PC-9 (cell line): ENCODE results near the gene GPR68. TPM values are rescaled to one million over a fixed set of nuclear protein-coding genes. Genes with fewer than 3 reads are reported as not detected.

Source experiments
- BruUV-seq: library from RNA; stranded (reverse); fragments of 400-500 nt; replicated peaks from 2 replicates; lab custom pipeline; 2021; lab: Mats Ljungman, UMichigan
- CTCF ChIA-PET: fragments of 300-600 bp; sonication (Branson Sonifier 250); formaldehyde crosslinking; loops from one replicate; lab custom pipeline; 2022; ENCODE audit warnings: antibody characterized with exemption; lab: Charles Lee
- POLR2A ChIA-PET: fragments of 300-600 bp; sonication (Branson Sonifier 250); formaldehyde crosslinking; loops from one replicate; lab custom pipeline; 2022; ENCODE audit warnings: antibody characterized with exemption; ENCODE audit not compliant: unreplicated experiment; lab: Charles Lee
- DNase-seq, 2 experiments: peaks; one replicate each; pipeline versions ENCODE4 v3.0.0 to v3.0.0-alpha.2; 2015 to 2022; ENCODE audit warnings: mixed read lengths in 1 of 2
- H2AFZ ChIP-seq: fragments of 200-600 bp; sonication (generic); 2 replicates; pipeline ENCODE4 v1.8.1; 2017; ENCODE audit warnings: antibody characterized with exemption
- H3F3A ChIP-seq: fragments of 200-600 bp; sonication (generic); 2 replicates; pipeline ENCODE4 v1.8.1; 2017; ENCODE audit warnings: antibody characterized with exemption, mild to moderate bottlenecking, low read depth; ENCODE audit not compliant: insufficient read depth
- H3K27ac ChIP-seq: fragments of 200-600 bp; sonication (generic); 2 replicates; pipeline ENCODE4 v1.6.1; 2016; ENCODE audit warnings: mixed run types
- H3K27me3 ChIP-seq: fragments of 200-600 bp; sonication (generic); 2 replicates; pipeline ENCODE4 v1.6.1; 2016; ENCODE audit warnings: low read depth, mixed run types; ENCODE audit not compliant: insufficient read depth
- H3K36me3 ChIP-seq: fragments of 200-600 bp; sonication (generic); 2 replicates; pipeline ENCODE4 v1.6.1; 2016; ENCODE audit warnings: low read depth, mixed run types
- H3K4me1 ChIP-seq: fragments of 200-600 bp; sonication (generic); replicated peaks from 2 replicates; pipeline ENCODE4 v1.6.1; 2016; ENCODE audit warnings: mixed run types; ENCODE audit not compliant: insufficient read depth
- H3K4me2 ChIP-seq: fragments of 200-600 bp; sonication (generic); 2 replicates; pipeline ENCODE4 v1.6.1; 2017; ENCODE audit warnings: mixed run types
- H3K4me3 ChIP-seq: fragments of 200-600 bp; sonication (generic); 2 replicates; pipeline ENCODE4 v1.6.1; 2016; ENCODE audit warnings: mixed run types
- H3K79me2 ChIP-seq: fragments of 200-600 bp; sonication (generic); 2 replicates; pipeline ENCODE4 v1.6.1; 2017; ENCODE audit warnings: low read depth, mixed run types
- H3K9me2 ChIP-seq: fragments of 200-600 bp; sonication (generic); 2 replicates; pipeline ENCODE4 v1.8.1; 2017; ENCODE audit warnings: mild to moderate bottlenecking; ENCODE audit not compliant: insufficient read depth
- H3K9me3 ChIP-seq: fragments of 200-600 bp; sonication (generic); 2 replicates; pipeline ENCODE4 v1.8.1; 2016; ENCODE audit warnings: low read depth; ENCODE audit not compliant: insufficient read depth
- H4K20me1 ChIP-seq: fragments of 200-600 bp; sonication (generic); 2 replicates; pipeline ENCODE4 v1.8.1; 2017; ENCODE audit not compliant: insufficient read depth
- CTCF ChIP-seq: fragments of 200-600 bp; sonication (generic); conservative IDR thresholded peaks from 2 replicates; pipeline ENCODE4 v1.6.1; 2017; ENCODE audit warnings: mixed run types, antibody characterized with exemption, mild to moderate bottlenecking, moderate library complexity
- EZH2 ChIP-seq: fragments of 200-600 bp; sonication (generic); IDR thresholded peaks from 2 replicates; pipeline ENCODE4 v1.8.0; 2017; ENCODE audit warnings: antibody characterized with exemption, low read depth
- intact Hi-C: fragments of 100-400 bp; cut with micrococcal nuclease; formaldehyde crosslinking; loops from one replicate; pipeline ENCODE4 v1.10.0; 2022; ENCODE audit not compliant: unreplicated experiment
- total RNA-seq: library from RNA; stranded (reverse); gene quantifications from 2 replicates; pipeline ENCODE4 v1.2.3, GENCODE V29; 2021

The GPR68 gene
- total RNA-seq, 1 experiment from 2014 or later = not detected

- no peak overlapping the region for H3K4me2 ChIP-seq
- no peaks in the 10 kb centered on the region for H3F3A ChIP-seq
- intact Hi-C loops = no loop called here
- TF ChIP-seq EZH2 = no peak
- TF ChIP-seq CTCF = no peak
- H3K79me2 ChIP-seq = no peaks in the 10 kb centered on the region
- H3K27ac ChIP-seq = no peak overlapping the region
- no peaks in the 10 kb centered on the region for H4K20me1 ChIP-seq
- no peaks in the 10 kb centered on the region for H3K27me3 ChIP-seq
- H3K4me1 ChIP-seq = no peaks in the 10 kb centered on the region
- H3K9me2 ChIP-seq = no peaks in the 10 kb centered on the region
- no TSS peak for BruUV-seq
- no peaks in the 10 kb centered on the region for H3K36me3 ChIP-seq
- DNase-seq = no peak
- no peak overlapping the region for H2AFZ ChIP-seq
- ChIA-PET CTCF (no interaction called here), POLR2A (no interaction called here)
- no peak overlapping the region for H3K4me3 ChIP-seq
- H3K9me3 ChIP-seq = no peaks in the 10 kb centered on the region
These were observed 47.4 kb upstream of the GPR68 start for GRCh38 chr14:91291786-91292405.

DNA sequence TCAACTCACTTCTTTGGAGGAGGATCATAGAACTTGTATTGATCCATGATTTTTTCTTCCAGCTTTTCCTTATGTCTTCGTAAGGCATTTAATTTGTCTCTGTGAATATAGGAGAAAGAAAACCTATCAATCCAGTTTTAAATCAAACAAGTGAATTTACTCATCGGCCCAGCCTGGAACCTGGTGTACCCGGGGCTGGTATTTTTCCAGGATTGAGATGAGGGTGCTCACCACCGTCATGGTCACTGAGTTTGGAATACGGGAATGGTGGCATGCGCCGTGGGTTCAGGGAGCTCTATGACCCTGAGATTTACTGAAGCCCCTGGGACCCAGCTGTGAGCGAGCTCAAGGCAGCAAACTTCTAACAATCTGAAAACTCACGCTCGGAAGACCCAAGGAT, 46.5 kb upstream of the GPR68 start:
- Histone ChIP-seq H2AFZ (no peak overlapping the region), H3K27me3 (no peaks in the 10 kb centered on the region), H3K4me3 (no peak overlapping the region), H3K36me3 (no peaks in the 10 kb centered on the region), H3K9me3 (no peaks in the 10 kb centered on the region), H3K27ac (no peak overlapping the region), H3F3A (no peaks in the 10 kb centered on the region), H4K20me1 (no peaks in the 10 kb centered on the region), H3K79me2 (no peaks in the 10 kb centered on the region), H3K9me2 (no peaks in the 10 kb centered on the region), H3K4me2 (no peak overlapping the region), H3K4me1 (no peaks in the 10 kb centered on the region)
- BruUV-seq = no TSS peak
- POLR2A ChIA-PET = no interaction called here
- CTCF ChIA-PET = no interaction called here
- no peak for DNase-seq
- TF ChIP-seq EZH2 = no peak
- TF ChIP-seq CTCF = no peak
- intact Hi-C loops = no loop called here

DNA sequence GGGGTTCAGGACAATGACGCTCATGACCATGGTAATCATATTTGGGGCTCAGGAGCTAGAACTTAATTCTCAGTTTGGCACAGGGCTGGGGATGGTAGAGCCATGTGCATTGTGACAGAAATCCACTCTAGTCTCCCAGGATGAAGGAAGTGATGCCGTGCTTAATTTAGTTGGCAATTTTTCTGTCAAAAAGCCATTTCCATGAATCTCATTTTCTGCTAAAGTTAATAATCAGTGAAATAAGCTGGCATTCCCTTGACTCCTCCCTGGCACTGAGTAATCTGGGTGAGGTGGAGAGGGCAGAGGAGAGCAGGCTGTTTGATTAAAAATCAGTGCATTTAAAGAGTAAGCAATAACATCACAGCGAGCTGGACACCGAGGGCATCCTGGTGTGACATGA, 45.0 kb upstream of the GPR68 start:
- Histone ChIP-seq H3K36me3 (no peaks in the 10 kb centered on the region), H3K27me3 (no peaks in the 10 kb centered on the region), H3K9me2 (no peaks in the 10 kb centered on the region), H3K79me2 (no peaks in the 10 kb centered on the region), H3K4me1 (no peaks in the 10 kb centered on the region), H2AFZ (no peak overlapping the region), H3K9me3 (no peaks in the 10 kb centered on the region), H4K20me1 (no peaks in the 10 kb centered on the region), H3K4me2 (no peak overlapping the region), H3K27ac (no peak overlapping the region), H3K4me3 (no peak overlapping the region), H3F3A (no peaks in the 10 kb centered on the region)
- CTCF ChIA-PET = no interaction called here
- POLR2A ChIA-PET = no interaction called here
- DNase-seq = no peak
- TF ChIP-seq CTCF (no peak), EZH2 (no peak)
- no TSS peak for BruUV-seq
- intact Hi-C loops = loop anchor here (10.0 kb wide), 1 partner anchor 385 kb away; no protein-coding TSS in a partner anchor
